Measurements from ENCODE around the gene GRK2.
"Not testable (repeated sequence)": the region's sequence is repeated elsewhere in the genome, so short reads cannot be mapped to it uniquely, and the experiment has no call there.

GRK2 gene

GRCh38 chr11:67266449-67267187, at the start of gene GRK2:
Gene GRK2 (plus strand): TSS chr11:67266473. CDS start chr11:67266700, 227 bp downstream.
- TF ChIP-seq CTCF (IDR thresholded peaks at IDR 0.05; ENCODE audit: extremely low read depth, insufficient read depth, missing control alignments) = no peak
- in situ Hi-C loops (cut with MboI; ENCODE audit: low pct_unique_long_range_greater_than_20kb, low sequenced_read_pairs, unreplicated experiment) = no loop called here
- DNase-seq (ENCODE audit: low spot score) = peak; percentile 80

GRCh38 chr11:67227726-67228125, 38.5 kb upstream of the GRK2 start:
- TF ChIP-seq CTCF (IDR thresholded peaks at IDR 0.05; ENCODE audit: extremely low read depth, insufficient read depth, missing control alignments) = no peak
- in situ Hi-C loops (cut with MboI; ENCODE audit: low pct_unique_long_range_greater_than_20kb, low sequenced_read_pairs, unreplicated experiment) = no loop called here
- no peak for DNase-seq (ENCODE audit: low spot score)

- DNase-seq (ENCODE audit: low spot score) = no peak
- in situ Hi-C loops (cut with MboI; ENCODE audit: low pct_unique_long_range_greater_than_20kb, low sequenced_read_pairs, unreplicated experiment) = no loop called here
- TF ChIP-seq CTCF (IDR thresholded peaks at IDR 0.05; ENCODE audit: extremely low read depth, insufficient read depth, missing control alignments) = no peak
Measured at GRCh38 chr11:67230406-67230805, 35.9 kb upstream of the GRK2 start.

GRCh38 chr11:67230886-67231285, 35.4 kb upstream of the GRK2 start:
- no peak for DNase-seq (ENCODE audit: low spot score)
- TF ChIP-seq CTCF (IDR thresholded peaks at IDR 0.05; ENCODE audit: extremely low read depth, insufficient read depth, missing control alignments) = no peak
- in situ Hi-C loops (cut with MboI; ENCODE audit: low pct_unique_long_range_greater_than_20kb, low sequenced_read_pairs, unreplicated experiment) = no loop called here

- no peak for TF ChIP-seq CTCF (IDR thresholded peaks at IDR 0.05; ENCODE audit: extremely low read depth, insufficient read depth, missing control alignments)
- in situ Hi-C loops (cut with MboI; ENCODE audit: low pct_unique_long_range_greater_than_20kb, low sequenced_read_pairs, unreplicated experiment) = no loop called here
- DNase-seq (ENCODE audit: low spot score) = no peak
Measured at GRCh38 chr11:67233584-67234190, 32.6 kb upstream of the GRK2 start.

GRCh38 chr11:67234571-67234970, 31.7 kb upstream of the GRK2 start:
- in situ Hi-C loops (cut with MboI; ENCODE audit: low pct_unique_long_range_greater_than_20kb, low sequenced_read_pairs, unreplicated experiment); DNase-seq (ENCODE audit: low spot score): not testable (repeated sequence)

- no peak for TF ChIP-seq CTCF (IDR thresholded peaks at IDR 0.05; ENCODE audit: extremely low read depth, insufficient read depth, missing control alignments)
- in situ Hi-C loops (cut with MboI; ENCODE audit: low pct_unique_long_range_greater_than_20kb, low sequenced_read_pairs, unreplicated experiment) = no loop called here
- no peak for DNase-seq (ENCODE audit: low spot score)
Measured at GRCh38 chr11:67237574-67237973, 28.7 kb upstream of the GRK2 start.

All from GM13977 (cell line).